HepG2 (cell line): ENCODE data around the gene RASIP1. TPM values are rescaled to one million over a fixed set of nuclear protein-coding genes. Genes with fewer than 3 reads are reported as not detected.

Experiments
- ATF4 ChIP-seq, 2 experiments: fragments of 450-650 bp in 1 of 2; sonication (generic) in 1 of 2; formaldehyde crosslinking; IDR thresholded peaks; 2 replicates each; pipeline versions ENCODE4 v1.5.0 to v1.8.0; 2020 to 2022; ENCODE audit warnings: mild to moderate bottlenecking in 1 of 2, missing genetic modification reagents in 1 of 2
- CENPBD1 ChIP-seq: sonication (generic); formaldehyde crosslinking; IDR thresholded peaks from 2 replicates; pipeline ENCODE4 v1.8.0; 2022; ENCODE audit warnings: missing genetic modification reagents, low read depth, mild to moderate bottlenecking, borderline replicate concordance
- CENPT ChIP-seq: sonication (generic); formaldehyde crosslinking; IDR thresholded peaks from 2 replicates; pipeline ENCODE4 v1.8.0; 2022; ENCODE audit warnings: low read depth, mild to moderate bottlenecking, moderate library complexity, missing genetic modification reagents
- E2F2 ChIP-seq: sonication (generic); formaldehyde crosslinking; IDR thresholded peaks from 2 replicates; pipeline ENCODE4 v1.4.0; 2020; ENCODE audit warnings: missing genetic modification reagents, borderline replicate concordance
- FOXJ3 ChIP-seq: sonication (generic); formaldehyde crosslinking; IDR thresholded peaks from 2 replicates; pipeline ENCODE4 v1.4.0; 2020; ENCODE audit warnings: missing genetic modification reagents, mild to moderate bottlenecking, borderline replicate concordance
- GMEB1 ChIP-seq: sonication (generic); formaldehyde crosslinking; IDR thresholded peaks from 2 replicates; pipeline ENCODE4 v1.5.1; 2020; ENCODE audit warnings: missing genetic modification reagents, mild to moderate bottlenecking, borderline replicate concordance
- HMGA1 ChIP-seq: sonication (generic); formaldehyde crosslinking; conservative IDR thresholded peaks from 2 replicates; pipeline ENCODE4 v1.4.0; 2020; ENCODE audit warnings: missing genetic modification reagents
- LBX2 ChIP-seq: sonication (generic); formaldehyde crosslinking; IDR thresholded peaks from 2 replicates; pipeline ENCODE4 v1.5.0; 2020; ENCODE audit warnings: missing genetic modification reagents, mild to moderate bottlenecking, borderline replicate concordance
- NR2F2 ChIP-seq: IDR thresholded peaks from 2 replicates; pipeline ENCODE4 v1.6.1; 2012; ENCODE audit warnings: low read depth, inconsistent platforms, borderline replicate concordance
- PHB2 ChIP-seq: fragments of 450-650 bp; IDR thresholded peaks from 2 replicates; pipeline ENCODE4 v1.6.1; 2018; ENCODE audit not compliant: partially characterized antibody
- POLR2G ChIP-seq: fragments of 200-400 bp; formaldehyde crosslinking; IDR thresholded peaks from 2 replicates; pipeline ENCODE4 v1.6.1; 2018; ENCODE audit warnings: mild to moderate bottlenecking, low read depth, low read length, moderate library complexity
- RBFOX2 ChIP-seq: fragments of 200-400 bp; formaldehyde crosslinking; IDR thresholded peaks from 2 replicates; pipeline ENCODE4 v1.6.1; 2017; ENCODE audit warnings: low read depth, mild to moderate bottlenecking, low read length
- SIN3A ChIP-seq: IDR thresholded peaks from 2 replicates; pipeline ENCODE4 v1.6.1; 2011; ENCODE audit warnings: low read depth, mild to moderate bottlenecking, control low read depth, low read length, borderline replicate concordance
- STAG1 ChIP-seq: sonication (generic); formaldehyde crosslinking; IDR thresholded peaks from 2 replicates; pipeline ENCODE4 v1.4.0; 2020; ENCODE audit warnings: missing genetic modification reagents
- TAF15 ChIP-seq: fragments of 200-400 bp; formaldehyde crosslinking; IDR thresholded peaks from one replicate; pipeline ENCODE4 v1.6.1; 2018; ENCODE audit warnings: mild to moderate bottlenecking, low read depth, low read length; ENCODE audit not compliant: poor library complexity, severe bottlenecking
- THRA ChIP-seq: sonication (generic); formaldehyde crosslinking; IDR thresholded peaks from 2 replicates; pipeline ENCODE4 v1.4.0; 2020; ENCODE audit warnings: missing genetic modification reagents, borderline replicate concordance
- ZBTB39 ChIP-seq: sonication (generic); formaldehyde crosslinking; IDR thresholded peaks from 2 replicates; pipeline ENCODE4 v1.5.0; 2020; ENCODE audit warnings: missing genetic modification reagents
- ZNF317 ChIP-seq: sonication (generic); formaldehyde crosslinking; IDR thresholded peaks from 2 replicates; pipeline ENCODE4 v1.5.0; 2020; ENCODE audit warnings: mild to moderate bottlenecking, missing genetic modification reagents
- ZNF883 ChIP-seq: sonication (generic); formaldehyde crosslinking; IDR thresholded peaks from 2 replicates; pipeline ENCODE4 v1.5.1; 2020; ENCODE audit warnings: mild to moderate bottlenecking, missing genetic modification reagents; ENCODE audit errors: not compliant biosample characterization
- polyA plus RNA-seq, 8 experiments: library from polyadenylated mRNA; depleted of rRNA in 3 of 8; stranded (reverse) in 7 of 8; unstranded in 1 of 8; fragments of >200 nt; fragmentation: Illumina TruSeq in 4 of 8; extraction: Trizol in 4 of 8; gene quantifications; 2 replicates each; pipeline versions ENCODE4 v1.2.1 to v1.2.3, GENCODE V29; 2011 to 2016; ENCODE audit warnings: low read depth in 4 of 8, missing spikeins in 1 of 8, mixed read lengths in 1 of 8; ENCODE audit not compliant: insufficient read depth in 1 of 8
- total RNA-seq, 5 experiments: library from RNA; depleted of rRNA; stranded (reverse); fragments of >200 nt; fragmentation: Illumina TruSeq; extraction: Trizol; gene quantifications; 2 replicates each; pipeline ENCODE4 v1.2.3, GENCODE V29; 2016; ENCODE audit warnings: low read depth in 1 of 5

Gene RASIP1
- total and polyA plus RNA-seq, 2 of the 13 experiments (the other 11 are each of a cell fraction or from before 2014, with no cell fraction given): 0.44 to 0.58 TPM

GRCh38 chr19:48780631-48781391 is 40.4 kb upstream of the RASIP1 start (continued):
- TF ChIP-seq CENPBD1 (CRISPR knock-in tag): no peak
- no peak for TF ChIP-seq ATF4 (CRISPR knock-in tag; IDR thresholded peaks at IDR 0.05)
- no peak for TF ChIP-seq STAG1 (CRISPR knock-in tag)
- no peak for TF ChIP-seq SIN3A
- TF ChIP-seq HMGA1 (CRISPR knock-in tag): no peak
- TF ChIP-seq POLR2G: no peak
- no peak for TF ChIP-seq CENPT (CRISPR knock-in tag)
- TF ChIP-seq GMEB1 (CRISPR knock-in tag): no peak
- no peak for TF ChIP-seq ZNF883 (CRISPR knock-in tag)
- no peak for TF ChIP-seq TAF15
- TF ChIP-seq E2F2 (CRISPR knock-in tag): no peak
- no peak for TF ChIP-seq FOXJ3
- TF ChIP-seq NR2F2: no peak
- no peak for TF ChIP-seq LBX2
- no peak for TF ChIP-seq ZNF317
- no peak for TF ChIP-seq RBFOX2
- TF ChIP-seq THRA: peak; percentile 28; the same call in 1 of the 2 replicates
- no peak for TF ChIP-seq PHB2
- no peak for TF ChIP-seq ZBTB39
